Raji (cell line): ENCODE data around the gene SRGAP3.

Source experiments
- POLR2A ChIP-seq: IDR thresholded peaks from 2 replicates; pipeline ENCODE4 v1.6.1; 2011; ENCODE audit warnings: low read depth, low read length, control low read depth; ENCODE audit not compliant: insufficient read depth

The SRGAP3 gene

GRCh38 chr3:9198899-9199335, 50.5 kb downstream of the SRGAP3 start:
- no peak for TF ChIP-seq POLR2A

- TF ChIP-seq POLR2A, result no peak
Measured at GRCh38 chr3:9198261-9198660, 51.2 kb downstream of the SRGAP3 start.

GRCh38 chr3:9196020-9196419, 53.4 kb downstream of the SRGAP3 start:
- no peak for TF ChIP-seq POLR2A

- TF ChIP-seq POLR2A, result no peak
Measured at GRCh38 chr3:9195390-9195789, 54.1 kb downstream of the SRGAP3 start.

- no peak for TF ChIP-seq POLR2A
Measured at GRCh38 chr3:9194509-9195184, 54.8 kb downstream of the SRGAP3 start.

- no peak for TF ChIP-seq POLR2A
Measured at GRCh38 chr3:9193633-9194195, 55.7 kb downstream of the SRGAP3 start.

- TF ChIP-seq POLR2A, result no peak
Measured at GRCh38 chr3:9193211-9193610, 56.2 kb downstream of the SRGAP3 start.

- TF ChIP-seq POLR2A, result no peak
Measured at GRCh38 chr3:9192248-9193025, 57.0 kb downstream of the SRGAP3 start.

- no peak for TF ChIP-seq POLR2A
Measured at GRCh38 chr3:9190276-9190675, 59.2 kb downstream of the SRGAP3 start.

- TF ChIP-seq POLR2A, result no peak
Measured at GRCh38 chr3:9188583-9188982, 60.9 kb downstream of the SRGAP3 start.

GRCh38 chr3:9185701-9186100, 63.7 kb downstream of the SRGAP3 start:
- TF ChIP-seq POLR2A, result no peak

- TF ChIP-seq POLR2A, result no peak
Measured at GRCh38 chr3:9185046-9185445, 64.4 kb downstream of the SRGAP3 start.

GRCh38 chr3:9184461-9184835, 65.0 kb downstream of the SRGAP3 start:
- TF ChIP-seq POLR2A, result no peak

- no peak for TF ChIP-seq POLR2A
Measured at GRCh38 chr3:9183811-9184460, 65.5 kb downstream of the SRGAP3 start.

GRCh38 chr3:9183011-9183410, 66.4 kb downstream of the SRGAP3 start:
- TF ChIP-seq POLR2A, result no peak

- TF ChIP-seq POLR2A, result no peak
Measured at GRCh38 chr3:9180764-9181117, 68.7 kb downstream of the SRGAP3 start.
